GM19351 (cell line): ENCODE data around the gene SLC4A8.
A peak's percentile ranks its signal among the peaks of the same experiment; 100 is the strongest.
"Not testable (repeated sequence)": the region's sequence is repeated elsewhere in the genome, so short reads cannot be mapped to it uniquely, and the experiment has no call there.

ENCODE experiments used
- ATAC-seq: cut with Tn5 transposase; IDR thresholded peaks from one replicate; pipeline ENCODE4 v1.9.1; 2021; ENCODE audit warnings: mild to moderate bottlenecking, moderate library complexity; ENCODE audit not compliant: unreplicated experiment

Gene SLC4A8

GRCh38 chr12:51473947-51474346 lies 49.3 kb downstream of the SLC4A8 start:
- no peak for ATAC-seq

GRCh38 chr12:51475543-51475942 lies 50.9 kb downstream of the SLC4A8 start:
- no peak for ATAC-seq

GRCh38 chr12:51480978-51481377 lies 56.3 kb downstream of the SLC4A8 start:
- peak; percentile 58 for ATAC-seq

- no peak for ATAC-seq
Observed at GRCh38 chr12:51482929-51483697, 58.5 kb downstream of the SLC4A8 start.

- ATAC-seq = no peak
Observed at GRCh38 chr12:51484119-51484518, 59.5 kb downstream of the SLC4A8 start.

GRCh38 chr12:51488281-51488680 lies 63.6 kb downstream of the SLC4A8 start:
- no peak for ATAC-seq

- no peak for ATAC-seq
Observed at GRCh38 chr12:51493281-51493680, 68.7 kb downstream of the SLC4A8 start.

- ATAC-seq = no peak
Observed at GRCh38 chr12:51496895-51497294, 72.3 kb downstream of the SLC4A8 start.

- no peak for ATAC-seq
Observed at GRCh38 chr12:51504851-51505250, 80.2 kb downstream of the SLC4A8 start.

GRCh38 chr12:51505360-51506105 lies 80.9 kb downstream of the SLC4A8 start:
- ATAC-seq = no peak

GRCh38 chr12:51507178-51507577 lies 82.5 kb downstream of the SLC4A8 start:
- ATAC-seq = no peak

- ATAC-seq = no peak
Observed at GRCh38 chr12:51508285-51508684, 83.7 kb downstream of the SLC4A8 start.

GRCh38 chr12:51511546-51512260 lies 87.1 kb downstream of the SLC4A8 start:
- no peak for ATAC-seq

- no peak for ATAC-seq
Observed at GRCh38 chr12:51512438-51512837, 87.8 kb downstream of the SLC4A8 start.

- ATAC-seq = not testable (repeated sequence)
Observed at GRCh38 chr12:51515037-51515436, 90.4 kb downstream of the SLC4A8 start.

- ATAC-seq = no peak
Observed at GRCh38 chr12:51517316-51517715, 92.7 kb downstream of the SLC4A8 start.

GRCh38 chr12:51517800-51518199 lies 93.2 kb downstream of the SLC4A8 start:
- no peak for ATAC-seq

- ATAC-seq = peak; percentile 53
Observed at GRCh38 chr12:51519755-51520154, 95.1 kb downstream of the SLC4A8 start.

- ATAC-seq = no peak
Observed at GRCh38 chr12:51520576-51521325, 96.1 kb downstream of the SLC4A8 start.

- ATAC-seq = no peak
Observed at GRCh38 chr12:51521554-51522276, 97.1 kb downstream of the SLC4A8 start.
